Liver (tissue), 9 donors: ENCODE results near the gene SLC44A3. TPM values are rescaled to one million over a fixed set of nuclear protein-coding genes. Genes with fewer than 3 reads are reported as not detected.
A peak's percentile ranks its signal among the peaks of the same experiment; 100 is the strongest.
"Not testable (repeated sequence)": the region's sequence is repeated elsewhere in the genome, so short reads cannot be mapped to it uniquely, and the experiment has no call there.

ENCODE experiments used
- DNase-seq: peaks from one replicate; pipeline ENCODE4 v3.0.0-alpha.2; 2017; ENCODE audit warnings: low spot score
- H3K27ac ChIP-seq, 2 donors: one replicate each; pipeline ENCODE4 v1.7.0; 2013; ENCODE audit warnings: inconsistent platforms in 2 of 2, low read length in 2 of 2, control low read depth in 1 of 2, low read depth in 1 of 2, mild to moderate bottlenecking in 1 of 2
- H3K27me3 ChIP-seq, 4 donors: one replicate each; pipeline versions ENCODE4 v1.6.1 to v1.7.0; 2013; ENCODE audit warnings: low read length in 3 of 4, inconsistent platforms in 1 of 4, mild to moderate bottlenecking in 1 of 4, moderate library complexity in 1 of 4; ENCODE audit not compliant: control insufficient read depth in 4 of 4, insufficient read depth in 4 of 4
- H3K36me3 ChIP-seq, 4 donors: one replicate each; pipeline versions ENCODE4 v1.6.1 to v1.7.0; 2013; ENCODE audit warnings: low read length in 3 of 4, mild to moderate bottlenecking in 3 of 4, low read depth in 1 of 4, moderate library complexity in 1 of 4; ENCODE audit not compliant: control insufficient read depth in 4 of 4, insufficient read depth in 3 of 4
- H3K4me1 ChIP-seq, 4 donors: one replicate each; pipeline versions ENCODE4 v1.6.1 to v1.7.0; 2013; ENCODE audit warnings: low read length in 3 of 4, mild to moderate bottlenecking in 3 of 4, moderate library complexity in 1 of 4; ENCODE audit not compliant: control insufficient read depth in 4 of 4, insufficient read depth in 4 of 4
- H3K4me3 ChIP-seq, 3 donors: one replicate each; pipeline versions ENCODE4 v1.6.1 to v1.7.0; 2013; ENCODE audit warnings: low read length in 3 of 3, control low read depth in 1 of 3, low read depth in 1 of 3, mild to moderate bottlenecking in 1 of 3
- H3K9ac ChIP-seq, 2 donors: one replicate each; pipeline ENCODE4 v1.7.0; 2013; ENCODE audit warnings: low read length in 2 of 2, mild to moderate bottlenecking in 2 of 2, moderate library complexity in 2 of 2, control low read depth in 1 of 2, low read depth in 1 of 2
- H3K9me3 ChIP-seq, 4 donors: one replicate each; pipeline versions ENCODE4 v1.6.1 to v1.7.0; 2013; ENCODE audit warnings: low read length in 3 of 4; ENCODE audit not compliant: control insufficient read depth in 4 of 4
- EGR1 ChIP-seq, 2 donors: IDR thresholded peaks; 2 replicates each; pipeline ENCODE4 v1.6.1; 2016 to 2018; ENCODE audit warnings: antibody characterized with exemption in 2 of 2, low read depth in 2 of 2
- FOXA1 ChIP-seq: IDR thresholded peaks from 2 replicates; pipeline ENCODE4 v1.6.1; 2016; ENCODE audit warnings: antibody characterized with exemption
- FOXA2 ChIP-seq: IDR thresholded peaks from 2 replicates; pipeline ENCODE4 v1.6.1; 2016; ENCODE audit warnings: antibody characterized with exemption
- GABPA ChIP-seq, 2 donors: IDR thresholded peaks in 1 of 2; conservative IDR thresholded peaks in 1 of 2; 2 replicates each; pipeline ENCODE4 v1.6.1; 2016; ENCODE audit warnings: antibody characterized with exemption in 2 of 2, mild to moderate bottlenecking in 1 of 2, moderate library complexity in 1 of 2
- HNF4A ChIP-seq, 2 donors: conservative IDR thresholded peaks; 2 replicates each; pipeline ENCODE4 v1.6.1; 2016; ENCODE audit warnings: antibody characterized with exemption in 2 of 2, mild to moderate bottlenecking in 2 of 2
- HNF4G ChIP-seq: IDR thresholded peaks from 2 replicates; pipeline ENCODE4 v1.6.1; 2016; ENCODE audit warnings: antibody characterized with exemption
- JUND ChIP-seq, 2 donors: IDR thresholded peaks; 2 replicates each; pipeline ENCODE4 v1.6.1; 2016; ENCODE audit warnings: antibody characterized with exemption in 2 of 2
- NR2F2 ChIP-seq: IDR thresholded peaks from 2 replicates; pipeline ENCODE4 v1.6.1; 2016; ENCODE audit warnings: antibody characterized with exemption
- RAD21 ChIP-seq, 2 donors: IDR thresholded peaks; 2 replicates each; pipeline ENCODE4 v1.6.1; 2016; ENCODE audit warnings: antibody characterized with exemption in 2 of 2, mild to moderate bottlenecking in 2 of 2
- RXRA ChIP-seq, 2 donors: IDR thresholded peaks; 2 replicates each; pipeline ENCODE4 v1.6.1; 2017 to 2018; ENCODE audit warnings: antibody characterized with exemption in 2 of 2, mild to moderate bottlenecking in 1 of 2
- SP1 ChIP-seq: IDR thresholded peaks from 2 replicates; pipeline ENCODE4 v1.6.1; 2018; ENCODE audit warnings: antibody characterized with exemption, mild to moderate bottlenecking
- TAF1 ChIP-seq: conservative IDR thresholded peaks from 2 replicates; pipeline ENCODE4 v1.6.1; 2016; ENCODE audit warnings: antibody characterized with exemption, mild to moderate bottlenecking
- WGBS: extraction: QIAGEN DNeasy Blood & Tissue Kit; methylation state at CpG from one replicate; pipeline ENCODE4 v1.1.7; 2013; 5-methylcytosine and 5-hydroxymethylcytosine counted together
- polyA plus RNA-seq, 2 donors: library from polyadenylated mRNA; stranded (reverse) in 1 of 2; unstranded in 1 of 2; fragments of 200-250 nt in 1 of 2; fragments of >200 nt in 1 of 2; fragmentation: Nextera tagmentation in 1 of 2; extraction: Ambion mirVana in 1 of 2; gene quantifications; one replicate each; pipeline versions ENCODE4 v1.2.1 to v1.2.3, GENCODE V29; 2013 to 2015
- total RNA-seq, 2 donors: library from RNA; depleted of rRNA; stranded (reverse); fragments of >200 nt; gene quantifications; one replicate each; pipeline ENCODE4 v1.2.3, GENCODE V29; 2014
- TF ChIP-seq, protein P1 (sequence below): fragments of 150-350 bp; IDR thresholded peaks from 2 replicates; pipeline ENCODE4 v1.5.1; 2017; ENCODE audit warnings: improper control_type of control experiment, low read depth, low read length; ENCODE audit not compliant: missing input control
- TF ChIP-seq, protein P2 (sequence below): IDR thresholded peaks from 2 replicates; pipeline ENCODE4 v1.6.1; 2016; ENCODE audit warnings: antibody characterized with exemption
- TF ChIP-seq, protein P3 (sequence below): IDR thresholded peaks from 2 replicates; pipeline ENCODE4 v1.6.1; 2016; ENCODE audit warnings: antibody characterized with exemption
- TF ChIP-seq, protein P4 (sequence below): IDR thresholded peaks from 2 replicates; pipeline ENCODE4 v1.6.1; 2016; ENCODE audit warnings: antibody characterized with exemption
- donor health status: healthy.
- donor health status: healthy.
- donor health status: healthy.
- donor health status: healthy.
- donor health status: healthy.

The SLC44A3 gene
- total and polyA plus RNA-seq, 4 donors: 2.4 to 2.8 (median 2.7) TPM

DNA sequence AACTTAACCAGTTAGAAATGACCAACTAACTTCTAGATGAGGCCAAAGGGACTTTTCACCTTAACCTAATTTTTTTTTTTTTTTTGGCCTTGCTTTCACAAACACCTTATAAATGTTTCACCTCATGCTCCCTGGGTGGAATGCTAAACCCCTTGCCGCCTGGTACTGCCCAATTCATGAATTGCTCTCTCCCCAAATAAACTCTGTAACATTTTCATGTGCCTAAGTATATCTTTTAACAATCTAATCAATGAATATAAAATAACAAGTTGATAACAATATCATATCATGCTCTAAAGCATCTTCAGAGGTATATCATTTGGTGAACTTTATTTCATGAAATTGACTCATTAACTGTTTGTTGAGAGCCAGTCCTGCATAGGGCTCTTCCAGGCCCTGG lies 117.7 kb downstream of the SLC44A3 start (continued):
- TF ChIP-seq, protein P1, sequence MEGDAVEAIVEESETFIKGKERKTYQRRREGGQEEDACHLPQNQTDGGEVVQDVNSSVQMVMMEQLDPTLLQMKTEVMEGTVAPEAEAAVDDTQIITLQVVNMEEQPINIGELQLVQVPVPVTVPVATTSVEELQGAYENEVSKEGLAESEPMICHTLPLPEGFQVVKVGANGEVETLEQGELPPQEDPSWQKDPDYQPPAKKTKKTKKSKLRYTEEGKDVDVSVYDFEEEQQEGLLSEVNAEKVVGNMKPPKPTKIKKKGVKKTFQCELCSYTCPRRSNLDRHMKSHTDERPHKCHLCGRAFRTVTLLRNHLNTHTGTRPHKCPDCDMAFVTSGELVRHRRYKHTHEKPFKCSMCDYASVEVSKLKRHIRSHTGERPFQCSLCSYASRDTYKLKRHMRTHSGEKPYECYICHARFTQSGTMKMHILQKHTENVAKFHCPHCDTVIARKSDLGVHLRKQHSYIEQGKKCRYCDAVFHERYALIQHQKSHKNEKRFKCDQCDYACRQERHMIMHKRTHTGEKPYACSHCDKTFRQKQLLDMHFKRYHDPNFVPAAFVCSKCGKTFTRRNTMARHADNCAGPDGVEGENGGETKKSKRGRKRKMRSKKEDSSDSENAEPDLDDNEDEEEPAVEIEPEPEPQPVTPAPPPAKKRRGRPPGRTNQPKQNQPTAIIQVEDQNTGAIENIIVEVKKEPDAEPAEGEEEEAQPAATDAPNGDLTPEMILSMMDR: no peak
- no peak for TF ChIP-seq HNF4G
- no peak for TF ChIP-seq RAD21 (IDR thresholded peaks at IDR 0.05)
- TF ChIP-seq NR2F2: no peak
- TF ChIP-seq GABPA (IDR thresholded peaks at IDR 0.05 in 1 of 2, conservative IDR thresholded peaks at IDR 0.05 in 1 of 2): no peak
- no peak for TF ChIP-seq SP1
- no peak for TF ChIP-seq FOXA1

DNA sequence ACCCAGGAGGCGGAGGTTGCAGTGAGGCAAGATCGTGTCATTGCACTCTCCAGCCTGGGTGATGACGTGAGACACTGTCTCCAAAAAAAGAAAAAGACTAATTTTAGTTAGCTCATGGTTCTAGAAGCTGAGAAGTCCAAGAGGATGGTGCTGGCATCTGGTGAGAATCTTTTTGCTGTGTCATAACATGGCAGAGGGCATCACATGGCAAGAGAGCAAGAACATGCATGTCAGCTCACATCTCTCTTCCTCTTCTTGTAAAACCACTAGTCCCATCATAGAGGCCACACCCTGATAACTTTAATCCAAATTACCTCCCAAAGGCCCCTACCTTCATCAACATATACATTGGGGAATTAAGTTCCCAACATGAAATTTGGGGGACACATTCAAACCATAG lies 120.6 kb downstream of the SLC44A3 start:
- Histone ChIP-seq H3K4me1 (peaks cover 0 to 28% (median 10%) of the 10 kb centered on the region in 4 donors), H3K27me3 (no peaks in the 10 kb centered on the region), H3K27ac (no peak overlapping the region), H3K9ac (no peak overlapping the region), H3K4me3 (no peak overlapping the region), H3K36me3 (no peaks in the 10 kb centered on the region), H3K9me3 (no peaks in the 10 kb centered on the region)
- 95% methylated on average over 3 of the region's 3 CpGs for WGBS
- TF ChIP-seq, protein P1: no peak
- no peak for DNase-seq

DNA sequence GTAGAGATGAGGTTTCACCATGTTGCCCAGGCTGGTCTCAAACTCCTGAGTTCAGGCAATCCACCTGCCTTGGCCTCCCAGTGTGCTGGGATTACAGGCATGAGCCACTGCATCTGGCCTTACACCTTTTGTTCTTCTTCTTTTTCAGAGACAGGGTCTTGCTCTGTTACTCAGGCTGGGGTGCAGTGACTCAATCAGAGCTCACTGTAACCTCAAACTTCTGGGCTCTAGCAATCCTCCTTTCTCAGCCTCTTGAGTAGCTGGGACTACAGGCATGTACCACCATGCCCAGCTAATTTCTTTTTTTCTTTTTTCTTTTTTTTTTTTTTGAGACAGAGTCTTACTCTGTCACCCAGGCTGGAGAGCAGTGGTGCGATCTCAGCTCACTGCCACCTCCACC lies 121.3 kb downstream of the SLC44A3 start:
- H3K9me3 ChIP-seq, H3K4me3 ChIP-seq, H3K36me3 ChIP-seq, H3K27me3 ChIP-seq, DNase-seq, H3K9ac ChIP-seq, H3K27ac ChIP-seq: not testable (repeated sequence)
- WGBS: 97% methylated on average over 1 of the region's 1 CpG
- H3K4me1 ChIP-seq: peaks cover 0 to 28% (median 10%) of the 10 kb centered on the region in 4 donors

DNA sequence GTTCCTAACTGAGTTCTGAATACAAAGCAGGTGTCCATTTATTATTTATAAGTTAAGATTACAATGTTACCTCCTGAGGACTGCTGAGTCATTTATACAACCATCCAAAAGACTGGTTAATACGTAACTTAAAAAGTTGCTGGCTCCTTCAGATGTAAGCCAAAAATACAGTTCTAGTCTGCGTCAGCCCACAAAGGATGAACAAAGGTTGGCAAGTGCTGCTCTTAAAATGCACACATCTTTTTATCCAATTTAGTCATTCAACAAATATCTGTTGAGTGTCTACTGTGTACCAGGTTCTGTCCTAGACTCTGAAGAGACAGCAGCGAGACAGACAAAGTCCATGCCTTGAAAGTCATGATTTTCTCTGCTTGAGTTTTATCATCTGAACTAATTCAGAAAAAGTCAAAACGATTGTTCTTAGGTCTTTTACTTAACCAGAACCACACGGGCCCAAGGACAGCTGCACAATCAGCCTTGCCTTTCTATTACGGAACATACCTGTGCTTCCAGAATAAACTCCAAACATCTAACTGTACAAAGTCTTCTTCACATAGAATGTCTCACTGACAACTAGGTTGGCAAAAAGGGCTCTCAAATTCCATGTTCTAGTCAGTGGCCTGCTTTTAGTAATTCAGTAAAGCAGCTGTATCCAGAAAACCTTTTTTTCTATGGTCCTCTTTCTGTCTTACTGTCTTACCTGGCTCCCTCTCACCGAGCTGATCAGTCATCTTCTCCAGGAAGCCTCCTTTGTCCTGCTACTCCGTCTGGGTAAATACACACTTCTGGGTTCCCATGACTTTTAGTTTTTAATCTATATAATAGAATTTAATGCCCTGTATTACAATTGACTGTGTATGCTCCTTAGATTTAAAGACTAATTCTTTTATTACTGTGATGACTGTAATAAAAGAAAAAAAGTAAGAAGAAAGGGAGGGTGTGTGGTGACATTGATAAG lies 122.3 kb downstream of the SLC44A3 start:
- peak overlapping the region; percentile 68 to 70 for H3K27ac ChIP-seq
- 41% methylated on average over 8 of the region's 8 CpGs for WGBS
- H3K9ac ChIP-seq: no peak overlapping the region
- no peak overlapping the region for H3K4me3 ChIP-seq
- H3K4me1 ChIP-seq: peaks cover 0 to 29% (median 10%) of the 10 kb centered on the region in 4 donors
- H3K9me3 ChIP-seq: no peaks in the 10 kb centered on the region
- DNase-seq: no peak
- H3K36me3 ChIP-seq: no peaks in the 10 kb centered on the region
- no peaks in the 10 kb centered on the region for H3K27me3 ChIP-seq
- peak in 1 of 2 donors; percentile 87 for TF ChIP-seq JUND (IDR thresholded peaks at IDR 0.05)
- TF ChIP-seq, protein P2, sequence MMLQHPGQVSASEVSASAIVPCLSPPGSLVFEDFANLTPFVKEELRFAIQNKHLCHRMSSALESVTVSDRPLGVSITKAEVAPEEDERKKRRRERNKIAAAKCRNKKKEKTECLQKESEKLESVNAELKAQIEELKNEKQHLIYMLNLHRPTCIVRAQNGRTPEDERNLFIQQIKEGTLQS: no peak
- no peak for TF ChIP-seq TAF1
- peak; percentile 9 to 78 for TF ChIP-seq RXRA (IDR thresholded peaks at IDR 0.05)
- TF ChIP-seq NR2F2: no peak
- peak; percentile 45 for TF ChIP-seq SP1
- TF ChIP-seq, protein P3, sequence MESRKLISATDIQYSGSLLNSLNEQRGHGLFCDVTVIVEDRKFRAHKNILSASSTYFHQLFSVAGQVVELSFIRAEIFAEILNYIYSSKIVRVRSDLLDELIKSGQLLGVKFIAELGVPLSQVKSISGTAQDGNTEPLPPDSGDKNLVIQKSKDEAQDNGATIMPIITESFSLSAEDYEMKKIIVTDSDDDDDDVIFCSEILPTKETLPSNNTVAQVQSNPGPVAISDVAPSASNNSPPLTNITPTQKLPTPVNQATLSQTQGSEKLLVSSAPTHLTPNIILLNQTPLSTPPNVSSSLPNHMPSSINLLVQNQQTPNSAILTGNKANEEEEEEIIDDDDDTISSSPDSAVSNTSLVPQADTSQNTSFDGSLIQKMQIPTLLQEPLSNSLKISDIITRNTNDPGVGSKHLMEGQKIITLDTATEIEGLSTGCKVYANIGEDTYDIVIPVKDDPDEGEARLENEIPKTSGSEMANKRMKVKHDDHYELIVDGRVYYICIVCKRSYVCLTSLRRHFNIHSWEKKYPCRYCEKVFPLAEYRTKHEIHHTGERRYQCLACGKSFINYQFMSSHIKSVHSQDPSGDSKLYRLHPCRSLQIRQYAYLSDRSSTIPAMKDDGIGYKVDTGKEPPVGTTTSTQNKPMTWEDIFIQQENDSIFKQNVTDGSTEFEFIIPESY: peak; percentile 41
- no peak for TF ChIP-seq FOXA2
- TF ChIP-seq HNF4A (conservative IDR thresholded peaks at IDR 0.05): peak; percentile 46 to 76
- no peak for TF ChIP-seq EGR1 (IDR thresholded peaks at IDR 0.05; ENCODE audit: low read depth in 2 of 2)
- TF ChIP-seq, protein P4, sequence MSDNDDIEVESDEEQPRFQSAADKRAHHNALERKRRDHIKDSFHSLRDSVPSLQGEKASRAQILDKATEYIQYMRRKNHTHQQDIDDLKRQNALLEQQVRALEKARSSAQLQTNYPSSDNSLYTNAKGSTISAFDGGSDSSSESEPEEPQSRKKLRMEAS: peak; percentile 38
- TF ChIP-seq RAD21 (IDR thresholded peaks at IDR 0.05): peak in 1 of 2 donors; percentile 25
